KMS-11 (cell line): ENCODE results near the gene RNASE7.

Experiments used
- H2AFZ ChIP-seq: fragments of 200-600 bp; sonication (generic); 2 replicates; pipeline ENCODE4 v1.6.1; 2016; ENCODE audit warnings: antibody characterized with exemption, mixed run types, low read depth
- H3K27ac ChIP-seq: fragments of 200-600 bp; sonication (generic); 2 replicates; pipeline ENCODE4 v1.6.1; 2016; ENCODE audit warnings: mild to moderate bottlenecking, mixed run types
- H3K27me3 ChIP-seq: fragments of 200-600 bp; sonication (generic); 2 replicates; pipeline ENCODE4 v1.6.1; 2017; ENCODE audit warnings: mild to moderate bottlenecking, low read depth, mixed run types, moderate library complexity; ENCODE audit not compliant: insufficient read depth
- H3K36me3 ChIP-seq: fragments of 200-600 bp; sonication (generic); 2 replicates; pipeline ENCODE4 v1.6.1; 2017; ENCODE audit warnings: mild to moderate bottlenecking, mixed run types; ENCODE audit not compliant: insufficient read depth
- H3K4me1 ChIP-seq: fragments of 200-600 bp; sonication (generic); 2 replicates; pipeline ENCODE4 v1.6.1; 2016; ENCODE audit warnings: mild to moderate bottlenecking, low read depth, mixed run types; ENCODE audit not compliant: poor library complexity, severe bottlenecking
- H3K4me2 ChIP-seq: fragments of 200-600 bp; sonication (generic); 2 replicates; pipeline ENCODE4 v1.7.0; 2016; ENCODE audit warnings: mild to moderate bottlenecking, mixed run types
- H3K4me3 ChIP-seq: fragments of 200-600 bp; sonication (generic); IDR thresholded peaks from 2 replicates; pipeline ENCODE4 v1.6.1; 2017; ENCODE audit warnings: low read depth, low read length, mixed read lengths; ENCODE audit not compliant: insufficient read depth
- H3K79me2 ChIP-seq: fragments of 200-600 bp; sonication (generic); 2 replicates; pipeline ENCODE4 v1.6.1; 2016; ENCODE audit warnings: low read depth, mixed run types; ENCODE audit not compliant: insufficient read depth
- H3K9ac ChIP-seq: fragments of 200-600 bp; sonication (generic); 2 replicates; pipeline ENCODE4 v1.6.1; 2016; ENCODE audit warnings: mild to moderate bottlenecking, mixed run types
- H4K20me1 ChIP-seq: fragments of 200-600 bp; sonication (generic); 2 replicates; pipeline ENCODE4 v1.6.1; 2016; ENCODE audit warnings: mild to moderate bottlenecking, mixed run types; ENCODE audit not compliant: insufficient read depth
- CTCF ChIP-seq: fragments of 200-600 bp; sonication (generic); conservative IDR thresholded peaks from 2 replicates; pipeline ENCODE4 v1.6.1; 2017; ENCODE audit warnings: low read depth, mild to moderate bottlenecking, antibody characterized with exemption, low read length, moderate library complexity, mixed read lengths

The RNASE7 gene

GRCh38 chr14:21026274-21026987 lies 15.7 kb upstream of the RNASE7 start:
- no peak overlapping the region for H3K4me2 ChIP-seq
- H3K4me3 ChIP-seq = no peak overlapping the region
- no peak overlapping the region for H2AFZ ChIP-seq
- no peak for TF ChIP-seq CTCF
- H3K79me2 ChIP-seq = no peaks in the 10 kb centered on the region
- H4K20me1 ChIP-seq = no peaks in the 10 kb centered on the region
- no peaks in the 10 kb centered on the region for H3K27me3 ChIP-seq
- H3K4me1 ChIP-seq = no peaks in the 10 kb centered on the region
- H3K36me3 ChIP-seq = no peaks in the 10 kb centered on the region
- no peak overlapping the region for H3K27ac ChIP-seq
- no peak overlapping the region for H3K9ac ChIP-seq

DNA sequence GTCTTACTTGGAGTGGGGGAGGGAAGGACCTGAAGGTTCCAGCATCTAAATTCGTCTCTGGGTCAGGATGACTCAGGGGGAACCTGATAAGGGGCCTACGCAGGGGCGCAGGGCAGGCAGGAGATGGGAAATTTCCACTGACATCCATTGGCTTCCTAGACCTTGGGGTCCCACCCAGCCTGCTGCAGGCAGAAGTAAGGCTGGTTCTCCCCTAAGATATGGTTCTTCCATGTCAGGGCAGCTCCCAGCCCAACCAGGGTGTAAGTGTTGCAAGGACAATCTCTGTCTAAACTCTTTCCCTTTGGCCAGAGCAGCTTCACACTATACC lies 15.2 kb upstream of the RNASE7 start:
- Histone ChIP-seq H3K4me1 (no peaks in the 10 kb centered on the region), H4K20me1 (no peaks in the 10 kb centered on the region), H3K4me2 (no peak overlapping the region), H3K27ac (no peak overlapping the region), H2AFZ (no peak overlapping the region), H3K36me3 (no peaks in the 10 kb centered on the region), H3K79me2 (no peaks in the 10 kb centered on the region), H3K27me3 (no peaks in the 10 kb centered on the region), H3K4me3 (no peak overlapping the region), H3K9ac (no peak overlapping the region)
- TF ChIP-seq CTCF = no peak

DNA sequence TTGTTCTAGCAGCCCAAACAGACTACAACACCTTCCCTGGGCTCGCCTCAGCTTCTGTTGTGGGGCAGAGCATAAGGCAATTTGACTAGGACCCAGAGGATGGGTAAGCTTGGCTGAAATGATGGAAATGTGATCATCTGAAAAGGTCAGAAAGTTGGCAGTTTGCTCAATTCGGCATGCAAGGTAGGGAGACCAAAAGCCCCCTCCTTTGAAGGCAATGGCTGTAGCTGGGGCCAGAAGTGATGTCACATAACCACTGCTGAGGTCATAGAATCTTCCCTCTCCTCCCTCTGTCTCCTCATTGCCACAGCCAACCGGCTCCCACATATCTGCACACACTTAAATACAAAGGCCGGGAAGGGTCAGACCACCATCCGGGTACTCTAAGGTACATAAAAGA lies 12.2 kb upstream of the RNASE7 start, which contains the start of gene TPPP2:
Gene TPPP2 (plus strand): TSS at position 301 of the 400 bp plus-strand sequence. CDS start 365 bp downstream, outside the sequence.
- no peaks in the 10 kb centered on the region for H4K20me1 ChIP-seq
- H3K27ac ChIP-seq = no peak within 1 kb of the TSS
- H3K4me2 ChIP-seq = no peak within 1 kb of the TSS
- no peaks in the 10 kb centered on the region for H3K79me2 ChIP-seq
- no peaks in the 10 kb centered on the region for H3K4me1 ChIP-seq
- H2AFZ ChIP-seq = no peak within 1 kb of the TSS
- H3K36me3 ChIP-seq = no peaks in the 10 kb centered on the region
- no peak within 1 kb of the TSS for H3K4me3 ChIP-seq
- H3K9ac ChIP-seq = no peak within 1 kb of the TSS
- H3K27me3 ChIP-seq = no peaks in the 10 kb centered on the region
- TF ChIP-seq CTCF = no peak

- H3K9ac ChIP-seq = no peak overlapping the region
- no peaks in the 10 kb centered on the region for H3K79me2 ChIP-seq
- no peak overlapping the region for H3K4me3 ChIP-seq
- no peaks in the 10 kb centered on the region for H4K20me1 ChIP-seq
- H3K4me1 ChIP-seq = no peaks in the 10 kb centered on the region
- H3K27me3 ChIP-seq = no peaks in the 10 kb centered on the region
- TF ChIP-seq CTCF = no peak
- H3K27ac ChIP-seq = no peak overlapping the region
- no peak overlapping the region for H3K4me2 ChIP-seq
- no peak overlapping the region for H2AFZ ChIP-seq
- no peaks in the 10 kb centered on the region for H3K36me3 ChIP-seq
Measured at GRCh38 chr14:21030531-21030930, 11.6 kb upstream of the RNASE7 start.
